ENCODE results near the gene RBM47. TPM values are rescaled to one million over a fixed set of nuclear protein-coding genes. Genes with fewer than 3 reads are reported as not detected.

Gene RBM47
- not detected in 2 replicates for total RNA-seq (2014; rRNA removed; shearing (Covaris generic))

DNA sequence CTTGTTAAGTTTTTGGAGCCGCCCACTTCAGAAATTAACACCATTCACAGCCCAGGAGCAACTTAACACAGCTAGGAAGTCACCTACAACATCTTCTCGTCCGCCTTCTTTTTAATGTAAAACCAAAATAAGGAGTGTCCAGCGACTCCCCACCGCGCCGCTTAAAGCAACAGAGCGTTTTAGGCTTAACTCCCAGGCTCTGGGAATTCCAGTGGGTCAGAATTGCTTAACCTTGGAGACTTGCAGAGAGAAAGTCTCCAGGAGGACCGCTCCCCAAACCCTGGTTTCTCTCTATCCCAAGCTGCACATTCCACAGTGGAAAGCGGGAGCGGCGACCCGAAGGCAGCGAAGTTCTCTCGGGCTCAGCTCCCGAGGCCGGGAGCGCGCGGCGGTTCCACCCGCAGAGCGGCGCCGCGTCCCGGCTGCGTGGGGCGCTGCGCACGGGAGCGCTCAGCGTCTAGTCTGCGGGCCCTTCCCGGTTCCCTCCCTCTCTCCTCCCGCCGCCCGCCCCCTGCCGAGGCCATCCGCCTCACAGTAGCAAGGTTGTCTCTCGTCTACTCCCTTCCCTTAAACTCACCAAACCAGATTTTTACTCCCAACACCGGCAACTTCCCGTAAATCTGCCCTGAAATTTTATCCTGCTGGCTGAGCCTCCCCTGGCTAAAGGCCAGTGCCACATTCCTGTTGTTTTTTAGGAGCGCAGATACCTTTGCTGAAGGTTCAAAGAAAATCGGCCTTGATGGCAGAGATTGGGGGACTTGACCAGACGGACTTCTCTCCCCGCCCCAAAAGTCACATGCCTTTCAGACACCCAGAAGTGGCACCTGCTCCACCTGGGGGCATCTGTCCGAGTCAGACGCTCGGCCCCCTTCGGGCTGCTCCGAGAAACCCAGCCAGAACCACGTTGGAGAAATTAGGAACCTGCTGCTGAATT is at the start of gene RBM47:
RBM47 (minus strand) TSS at position 464 of the 934 bp plus-strand sequence. CDS start 190,971 bp downstream, outside the sequence.
- Histone ChIP-seq H3K27ac (no peak within 1 kb of the TSS), H3K36me3 (no peaks in the 10 kb centered on the region), H3K9me3 (replicated peaks) (no peaks in the 10 kb centered on the region), H3K4me3 (peak within 1 kb of the TSS; percentile 31), H3K4me1 (no peaks in the 10 kb centered on the region), H3K27me3 (peaks cover 8% of the 10 kb centered on the region)
- DNase-seq: peak in 1 of 2 experiments; percentile 17

GRCh38 chr4:40678421-40678820 is 48.8 kb upstream of the RBM47 start:
- Histone ChIP-seq H3K36me3 (no peaks in the 10 kb centered on the region), H3K4me3 (no peak overlapping the region), H3K9me3 (replicated peaks) (no peaks in the 10 kb centered on the region), H3K4me1 (no peaks in the 10 kb centered on the region), H3K27ac (no peak overlapping the region), H3K27me3 (no peaks in the 10 kb centered on the region)
- DNase-seq: no peak

DNA sequence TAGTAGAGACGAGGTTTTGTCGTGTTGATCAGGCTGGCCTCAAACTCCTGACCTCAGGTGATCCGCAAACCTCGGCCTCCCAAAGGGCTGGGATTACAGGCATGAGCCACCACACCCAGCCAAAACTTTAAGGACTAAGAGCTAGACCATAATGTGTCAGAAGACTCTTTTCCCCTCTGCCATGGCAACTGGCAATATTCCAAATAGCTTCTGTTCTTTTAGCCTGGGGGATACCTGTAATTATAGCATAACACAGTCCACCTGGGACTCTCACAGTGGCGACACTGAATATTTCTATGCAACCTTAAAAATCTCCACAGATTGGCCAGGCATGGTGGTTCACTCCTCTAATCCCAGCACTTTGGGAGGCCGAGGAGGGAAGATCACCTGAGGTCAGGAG is 45.5 kb upstream of the RBM47 start:
- H3K4me3 ChIP-seq: no peak overlapping the region
- no peak for DNase-seq
- H3K36me3 ChIP-seq: no peaks in the 10 kb centered on the region
- H3K4me1 ChIP-seq: peaks cover 10% of the 10 kb centered on the region; the same call in 1 of the 2 replicates
- no peak overlapping the region for H3K27ac ChIP-seq
- H3K27me3 ChIP-seq: 0 out of 2 replicates have a peak, but pooled peaks cover 3% of the 10 kb centered on the region
- H3K9me3 ChIP-seq (replicated peaks): no peaks in the 10 kb centered on the region

DNA sequence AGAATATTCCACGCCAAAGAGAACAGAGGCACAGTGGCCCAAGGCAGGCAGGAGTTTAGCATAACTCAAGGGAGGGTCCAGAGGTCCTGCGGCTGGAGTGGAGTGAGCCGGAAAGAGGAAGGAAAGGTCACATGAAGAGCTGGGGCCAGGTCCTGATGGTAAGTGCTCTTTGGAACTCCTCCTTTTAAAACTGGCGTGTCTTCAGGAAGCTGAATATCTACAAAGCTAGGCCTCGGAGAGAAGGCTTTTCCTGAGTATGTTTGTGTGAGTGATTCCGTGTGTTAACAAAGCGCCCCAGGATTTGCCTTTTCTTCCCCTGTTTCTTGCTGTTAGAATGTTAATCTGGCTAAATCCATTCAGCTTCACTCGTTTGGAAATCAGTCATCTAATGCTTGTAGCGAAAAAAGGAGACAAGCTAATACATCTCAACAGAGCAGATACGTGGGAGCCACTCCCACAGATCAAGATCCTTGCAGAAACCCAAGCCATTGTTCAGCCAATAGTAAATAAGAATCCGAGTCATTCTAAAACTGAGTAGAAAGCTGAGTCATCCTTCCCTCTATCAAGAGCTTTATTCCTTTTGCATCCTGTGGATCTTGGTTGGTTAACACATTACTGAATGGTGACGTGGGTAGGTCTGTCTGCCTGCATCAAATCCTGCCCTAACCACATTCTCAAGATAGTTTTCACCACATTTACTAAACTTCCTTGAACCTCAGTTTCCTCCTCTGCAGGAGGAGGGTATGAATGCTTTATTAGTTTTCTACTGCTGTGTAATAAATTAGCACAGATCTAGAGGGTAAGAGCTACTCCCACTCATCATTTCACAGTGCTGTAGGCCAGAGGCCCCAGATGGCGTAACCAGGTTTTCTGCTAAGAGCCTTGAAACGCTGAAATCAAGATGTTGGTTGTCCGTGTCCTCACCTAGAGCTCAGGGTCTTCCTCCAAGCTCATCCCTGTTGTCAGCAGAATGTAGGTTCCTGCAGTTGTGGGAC is 43.2 kb upstream of the RBM47 start:
- no peak overlapping the region for H3K4me3 ChIP-seq
- DNase-seq: peak in 1 of 2 experiments; percentile 27
- H3K27me3 ChIP-seq: 0 out of 2 replicates have a peak, but pooled peaks cover 3% of the 10 kb centered on the region
- peaks cover 10% of the 10 kb centered on the region; the same call in 1 of the 2 replicates for H3K4me1 ChIP-seq
- H3K9me3 ChIP-seq (replicated peaks): no peaks in the 10 kb centered on the region
- no peaks in the 10 kb centered on the region for H3K36me3 ChIP-seq
- H3K27ac ChIP-seq: no peak overlapping the region

DNA sequence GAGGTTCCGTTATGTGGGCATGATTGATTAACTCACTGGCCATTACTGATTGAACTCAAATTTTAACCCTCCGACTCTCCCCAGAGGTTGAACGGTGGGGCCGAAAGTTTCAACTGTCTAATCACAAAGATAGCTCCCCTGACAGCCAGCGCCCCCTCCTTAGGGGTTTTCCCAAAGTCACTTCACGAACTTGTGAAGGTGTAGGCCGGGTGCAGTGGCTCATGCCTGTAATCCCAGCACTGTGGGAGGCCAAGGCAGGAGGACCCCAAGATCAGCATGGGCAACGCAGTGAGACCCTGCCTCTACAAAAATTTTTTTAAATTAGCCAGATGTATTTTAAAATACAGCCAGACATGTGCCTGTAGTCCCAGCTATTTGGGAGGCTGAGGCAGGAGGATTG is 39.8 kb upstream of the RBM47 start:
- no peak for DNase-seq
- peaks cover 10% of the 10 kb centered on the region; the same call in 1 of the 2 replicates for H3K4me1 ChIP-seq
- H3K27me3 ChIP-seq: 0 out of 2 replicates have a peak, but pooled peaks cover 3% of the 10 kb centered on the region
- no peak overlapping the region for H3K27ac ChIP-seq
- H3K9me3 ChIP-seq (replicated peaks): no peaks in the 10 kb centered on the region
- no peaks in the 10 kb centered on the region for H3K36me3 ChIP-seq
- H3K4me3 ChIP-seq: no peak overlapping the region

DNA sequence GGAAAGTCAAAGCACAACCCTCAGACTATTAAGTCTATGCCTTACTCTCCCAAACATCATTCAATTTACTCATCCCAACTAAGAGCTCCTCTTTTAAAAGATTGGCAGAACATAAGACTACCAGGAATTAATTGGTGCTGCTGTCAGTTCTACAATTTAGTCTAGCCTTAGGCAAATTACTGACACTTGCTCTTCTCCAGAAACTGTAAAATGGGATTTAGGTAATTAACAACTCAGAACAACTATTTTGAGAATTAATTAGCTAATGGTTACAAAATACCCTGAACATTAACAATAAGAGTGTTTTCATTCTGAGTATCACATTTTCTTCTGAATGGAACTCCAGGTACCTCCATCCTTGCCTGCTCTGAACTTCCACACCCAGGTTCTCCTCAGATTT is 36.2 kb upstream of the RBM47 start:
- H3K36me3 ChIP-seq: no peaks in the 10 kb centered on the region
- no peak for DNase-seq

DNA sequence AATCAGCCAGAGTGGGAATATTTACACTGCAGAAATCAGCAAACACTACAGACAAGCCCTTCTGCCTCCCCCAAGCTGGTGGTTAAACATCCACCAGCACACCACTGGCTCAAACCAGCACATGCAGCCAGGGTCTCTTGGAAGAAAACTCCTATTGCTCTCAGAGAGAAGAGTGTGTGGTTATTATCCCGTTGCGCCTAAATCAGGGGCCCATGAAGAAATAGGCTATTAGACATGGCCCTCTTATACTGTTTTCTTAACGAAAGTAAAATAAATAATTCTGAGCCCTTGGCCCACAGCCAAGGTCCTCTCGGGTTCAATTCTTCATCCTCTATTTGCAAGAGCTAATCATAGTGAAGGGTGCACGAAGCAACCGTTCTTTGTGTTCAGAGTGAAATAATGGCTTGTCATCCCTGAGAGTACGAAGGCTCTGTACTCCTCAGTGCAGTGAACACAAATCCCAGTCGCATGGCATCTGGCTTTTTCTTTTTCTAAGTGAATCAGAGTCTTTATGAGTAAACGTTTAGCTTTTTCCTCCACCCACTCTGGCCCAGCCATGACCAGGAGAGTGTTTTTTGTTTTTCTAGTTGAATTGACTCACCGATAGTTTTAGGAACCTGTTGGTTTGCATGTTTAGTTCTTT is 33.4 kb upstream of the RBM47 start:
- no peaks in the 10 kb centered on the region for H3K27me3 ChIP-seq
- no peak overlapping the region for H3K4me3 ChIP-seq
- DNase-seq: peak; percentile 42 to 66
- H3K9me3 ChIP-seq (replicated peaks): no peaks in the 10 kb centered on the region
- H3K4me1 ChIP-seq: no peaks in the 10 kb centered on the region; the same call in 1 of the 2 replicates
- no peaks in the 10 kb centered on the region for H3K36me3 ChIP-seq
- no peak overlapping the region for H3K27ac ChIP-seq

More for the DNA sequence above, 36.2 kb upstream of the RBM47 start:
- Histone ChIP-seq H3K4me3 (no peak overlapping the region), H3K9me3 (replicated peaks) (no peaks in the 10 kb centered on the region), H3K4me1 (no peaks in the 10 kb centered on the region; the same call in 1 of the 2 replicates), H3K27me3 (0 out of 2 replicates have a peak, but pooled peaks cover 3% of the 10 kb centered on the region), H3K27ac (no peak overlapping the region)

- H3K27me3 ChIP-seq: no peaks in the 10 kb centered on the region
- no peaks in the 10 kb centered on the region; the same call in 1 of the 2 replicates for H3K4me1 ChIP-seq
- H3K4me3 ChIP-seq: no peak overlapping the region
- no peak for DNase-seq
- H3K9me3 ChIP-seq (replicated peaks): no peaks in the 10 kb centered on the region
- no peaks in the 10 kb centered on the region for H3K36me3 ChIP-seq
- H3K27ac ChIP-seq: no peak overlapping the region
These were observed 32.1 kb upstream of the RBM47 start for GRCh38 chr4:40661803-40662202.

- Histone ChIP-seq H3K9me3 (replicated peaks) (no peaks in the 10 kb centered on the region), H3K4me1 (no peaks in the 10 kb centered on the region)
These were observed 26.7 kb upstream of the RBM47 start for GRCh38 chr4:40656201-40656863.

DNA sequence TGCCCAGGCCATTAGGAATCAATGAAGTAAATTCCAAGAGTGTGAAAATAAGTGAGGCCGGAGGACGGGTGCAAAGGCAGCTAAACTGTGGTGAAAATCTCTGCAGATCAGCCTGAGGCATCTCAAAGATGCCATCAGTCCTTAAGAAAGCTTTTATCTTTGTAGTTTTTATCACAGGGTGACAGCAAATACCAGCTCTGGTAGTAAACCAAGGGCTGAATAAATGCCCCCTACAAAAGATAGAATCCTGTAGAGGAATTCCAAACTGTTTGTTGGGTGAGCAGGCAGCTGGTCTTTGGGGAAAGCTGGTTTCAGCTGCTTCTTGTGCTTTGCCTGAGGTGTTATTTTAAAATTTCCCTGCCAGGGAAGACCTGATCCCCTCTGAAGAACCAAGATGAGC is 21.6 kb upstream of the RBM47 start:
- Histone ChIP-seq H3K27ac (no peak overlapping the region), H3K36me3 (no peaks in the 10 kb centered on the region), H3K4me1 (no peaks in the 10 kb centered on the region), H3K4me3 (no peak overlapping the region), H3K9me3 (replicated peaks) (no peaks in the 10 kb centered on the region), H3K27me3 (no peaks in the 10 kb centered on the region)
- DNase-seq: no peak

More at GRCh38 chr4:40656201-40656863, 26.7 kb upstream of the RBM47 start:
- no peaks in the 10 kb centered on the region for H3K36me3 ChIP-seq
- no peak overlapping the region for H3K4me3 ChIP-seq
- H3K27me3 ChIP-seq: no peaks in the 10 kb centered on the region
- H3K27ac ChIP-seq: no peak overlapping the region
- no peak for DNase-seq

DNA sequence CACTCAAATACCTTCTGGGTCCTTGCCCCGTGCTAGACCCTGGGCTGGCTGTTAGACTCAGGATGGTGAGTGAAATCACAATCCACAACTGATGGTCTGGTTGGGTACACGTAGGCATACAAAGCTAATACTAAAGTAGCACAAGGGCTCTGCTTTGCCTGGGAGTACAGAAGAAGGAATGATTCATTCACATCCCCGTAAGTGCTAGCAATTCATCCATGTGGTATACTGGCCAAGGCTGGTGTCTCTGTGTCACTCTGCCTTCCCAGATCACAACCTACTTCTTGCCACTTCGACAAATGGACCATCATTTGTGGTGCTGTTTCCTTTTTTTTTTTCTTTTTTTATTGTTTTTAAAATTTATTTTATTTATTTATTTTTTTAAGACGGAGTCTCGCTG is 19.7 kb upstream of the RBM47 start:
- DNase-seq: no peak
- no peaks in the 10 kb centered on the region for H3K27me3 ChIP-seq
- no peaks in the 10 kb centered on the region for H3K4me1 ChIP-seq
- H3K9me3 ChIP-seq (replicated peaks): no peaks in the 10 kb centered on the region
- no peaks in the 10 kb centered on the region for H3K36me3 ChIP-seq
- no peak overlapping the region for H3K27ac ChIP-seq
- no peak overlapping the region for H3K4me3 ChIP-seq

GRCh38 chr4:40648742-40649281 is 19.1 kb upstream of the RBM47 start:
- no peaks in the 10 kb centered on the region for H3K9me3 ChIP-seq (replicated peaks)
- H3K27ac ChIP-seq: no peak overlapping the region
- no peaks in the 10 kb centered on the region for H3K36me3 ChIP-seq
- no peaks in the 10 kb centered on the region for H3K27me3 ChIP-seq
- no peak overlapping the region for H3K4me3 ChIP-seq
- no peak for DNase-seq
- no peaks in the 10 kb centered on the region for H3K4me1 ChIP-seq

- no peaks in the 10 kb centered on the region for H3K4me1 ChIP-seq
- no peak for DNase-seq
- H3K27me3 ChIP-seq: no peaks in the 10 kb centered on the region
- no peak overlapping the region for H3K4me3 ChIP-seq
- no peak overlapping the region for H3K27ac ChIP-seq
- no peaks in the 10 kb centered on the region for H3K36me3 ChIP-seq
- H3K9me3 ChIP-seq (replicated peaks): no peaks in the 10 kb centered on the region
These were observed 18.5 kb upstream of the RBM47 start for GRCh38 chr4:40648131-40648530.

Data from SJCRH30 (cell line).